ENCODE measurements around the gene GTF2A1L.
"Not testable (repeated sequence)": the region's sequence is repeated elsewhere in the genome, so short reads cannot be mapped to it uniquely, and the experiment has no call there.

The GTF2A1L gene

DNA sequence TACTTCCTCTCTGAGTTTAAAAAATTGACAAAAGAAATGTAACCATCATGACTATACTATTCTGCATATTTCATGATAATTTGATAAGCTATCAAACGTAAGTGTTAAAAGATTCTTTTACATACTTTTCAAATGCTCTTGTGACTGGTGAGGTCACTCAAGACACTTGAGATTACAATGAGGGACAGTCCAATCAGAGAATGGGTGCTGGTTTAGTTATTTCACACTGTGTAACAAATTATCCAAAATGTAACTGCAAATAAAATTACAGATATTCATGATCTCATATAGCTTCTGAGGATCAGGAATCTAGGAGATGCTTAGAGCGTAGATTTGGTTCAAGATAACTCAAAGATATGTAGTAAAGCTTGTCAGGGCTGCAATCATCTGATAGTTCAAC, 4.4 kb upstream of the GTF2A1L start:
- DNase-seq (ENCODE audit: low spot score): no peak

DNA sequence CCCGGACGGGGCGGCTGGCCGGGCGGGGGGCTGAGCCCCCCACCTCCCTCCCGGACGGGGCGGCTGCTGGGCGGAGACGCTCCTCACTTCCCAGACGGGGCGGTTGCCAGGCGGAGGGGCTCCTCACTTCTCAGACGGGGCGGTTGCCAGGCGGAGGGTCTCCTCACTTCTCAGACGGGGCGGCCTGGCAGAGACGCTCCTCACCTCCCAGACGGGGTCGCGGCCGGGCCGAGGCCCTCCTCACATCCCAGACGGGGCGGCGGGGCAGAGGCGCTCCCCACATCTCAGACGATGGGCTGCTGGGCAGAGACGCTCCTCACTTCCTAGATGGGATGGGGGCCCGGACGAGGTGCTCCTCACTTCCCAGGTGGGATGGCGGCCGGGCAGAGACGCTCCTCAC, 3.1 kb upstream of the GTF2A1L start:
- not testable (repeated sequence) for DNase-seq (ENCODE audit: low spot score)

DNA sequence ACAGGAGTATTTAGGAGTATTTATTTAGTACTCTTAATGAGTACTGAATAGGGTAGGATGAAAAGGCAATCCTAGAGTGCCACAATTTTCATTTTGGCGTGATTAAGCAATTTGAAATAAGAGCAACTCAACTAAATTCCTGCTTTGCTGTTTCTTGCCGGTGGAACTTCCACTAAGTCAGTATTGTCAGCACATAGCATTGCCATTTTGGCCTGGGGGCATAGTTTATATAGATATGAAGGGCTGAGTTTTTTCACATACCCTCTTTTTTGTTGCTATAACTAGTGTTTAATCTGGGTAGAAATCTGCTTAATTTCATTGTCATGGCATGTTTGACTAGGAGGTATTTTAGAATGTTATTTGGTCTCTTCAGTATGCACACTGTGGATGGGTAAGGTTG, 1.9 kb downstream of the GTF2A1L start:
- DNase-seq (ENCODE audit: low spot score): no peak

DNA sequence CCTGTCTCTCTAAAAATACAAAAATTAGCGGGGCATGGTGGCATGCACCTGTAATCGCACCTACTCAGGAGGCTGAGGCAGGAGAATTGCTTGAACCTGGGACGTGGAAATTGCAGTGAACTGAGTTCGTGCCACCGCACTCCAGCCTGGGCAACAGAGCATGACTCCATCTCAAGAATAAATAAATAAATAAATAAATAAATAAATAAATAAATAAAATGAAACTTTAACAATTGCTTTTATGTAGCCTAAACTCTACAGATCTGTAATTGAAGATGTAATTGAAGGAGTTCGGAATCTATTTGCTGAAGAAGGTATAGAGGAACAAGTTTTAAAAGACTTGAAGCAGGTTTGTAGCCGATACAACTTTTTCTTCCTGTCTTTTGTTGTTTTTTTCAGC, 2.9 kb downstream of the GTF2A1L start:
- no peak for DNase-seq (ENCODE audit: low spot score)

DNA sequence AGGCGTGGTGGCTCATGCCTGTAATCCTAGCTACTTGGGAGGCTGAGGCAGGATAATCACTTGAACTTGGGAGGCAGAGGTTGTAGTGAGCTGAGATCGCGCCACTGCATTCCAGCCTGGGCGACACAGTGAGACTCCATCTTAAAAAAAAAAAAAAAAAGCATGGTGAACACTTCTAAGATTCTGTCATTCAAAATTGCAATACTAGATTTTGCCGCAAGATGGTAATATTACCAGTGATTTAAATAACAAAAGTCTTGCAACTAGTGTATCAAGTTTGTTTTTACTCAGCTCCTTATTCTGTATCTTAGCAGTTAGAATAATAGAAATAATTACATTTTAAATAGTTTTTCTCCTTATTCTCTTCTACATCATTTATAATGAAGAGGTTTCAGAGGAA, 5.0 kb downstream of the GTF2A1L start:
- DNase-seq (ENCODE audit: low spot score): not testable (repeated sequence)

DNA sequence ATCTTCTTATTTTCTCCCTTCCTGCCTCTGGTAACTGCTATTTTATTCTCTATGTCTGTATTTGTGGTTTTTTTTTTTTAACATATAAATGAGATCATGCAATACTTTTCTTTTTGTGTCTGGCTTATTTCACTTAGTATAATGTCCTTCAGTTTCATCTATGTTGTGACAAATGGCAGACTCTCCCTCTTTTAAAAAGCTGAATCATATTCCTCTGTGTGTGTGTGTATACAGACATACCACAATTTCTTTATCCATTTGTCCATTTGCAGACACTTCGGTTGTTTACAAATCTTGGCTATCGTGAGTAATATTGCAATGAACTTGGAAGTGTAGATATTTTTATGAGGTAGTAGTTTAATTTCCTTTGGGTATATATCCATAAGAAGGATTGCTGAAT, 7.0 kb downstream of the GTF2A1L start:
- no peak for DNase-seq (ENCODE audit: low spot score)

DNA sequence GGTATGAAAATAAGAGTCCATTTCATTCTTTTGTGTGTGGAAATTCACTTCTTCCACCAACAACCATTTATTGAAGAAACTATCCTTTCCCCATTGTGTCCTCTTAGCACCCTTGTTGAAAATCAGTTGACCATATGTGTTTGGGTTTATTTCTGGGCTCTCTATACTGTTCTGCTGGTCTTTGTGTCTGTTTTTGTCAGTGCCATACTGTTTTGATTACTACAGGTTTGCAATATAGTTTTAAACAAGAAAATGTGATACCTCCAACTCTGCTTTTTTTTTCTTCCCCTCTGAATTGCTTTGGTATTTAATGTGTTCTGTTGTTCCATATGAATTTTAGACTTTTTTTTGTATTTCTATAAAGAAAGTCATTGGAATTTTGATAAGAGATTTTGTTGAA, 8.4 kb downstream of the GTF2A1L start:
- no peak for DNase-seq (ENCODE audit: low spot score)

DNA sequence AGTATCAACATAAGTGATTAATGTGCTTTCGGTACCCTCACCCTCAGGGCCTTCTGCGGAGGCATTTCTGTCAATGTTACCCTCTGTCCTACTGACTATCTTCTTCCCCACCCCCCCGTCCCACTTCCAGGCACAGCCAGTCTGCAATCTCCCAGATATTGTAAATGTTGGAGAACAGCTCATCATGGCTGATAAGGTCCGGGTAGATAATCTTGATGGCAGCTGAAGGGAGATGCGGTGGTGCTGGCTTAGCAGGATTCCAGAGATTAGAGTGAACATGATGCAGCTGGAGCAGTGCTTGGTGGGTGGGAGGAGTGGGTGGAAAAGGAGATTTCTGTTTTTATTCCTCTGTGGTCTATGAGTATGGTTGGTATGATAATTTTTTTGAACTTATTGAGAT, 15.5 kb downstream of the GTF2A1L start:
- no peak for DNase-seq (ENCODE audit: low spot score)

DNA sequence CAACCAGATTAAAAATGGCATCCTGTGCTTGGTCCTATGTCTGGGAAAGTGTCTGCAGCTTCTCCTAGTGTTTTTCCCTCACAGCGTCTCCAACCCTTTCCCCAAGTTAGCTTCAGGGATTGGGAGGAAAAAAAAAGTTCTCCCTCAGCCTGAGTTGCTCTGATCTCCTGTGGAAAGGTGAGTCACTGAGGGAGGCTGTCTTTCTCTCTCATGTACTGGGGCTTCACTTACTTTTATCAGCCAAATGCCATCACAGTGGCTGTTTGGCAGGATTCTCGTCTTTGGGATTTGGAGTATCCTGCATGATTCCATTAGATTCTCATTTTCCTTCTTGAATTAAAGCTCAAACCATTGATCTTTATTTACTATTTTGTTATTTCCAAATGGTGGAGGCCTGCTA, 18.1 kb downstream of the GTF2A1L start:
- no peak for DNase-seq (ENCODE audit: low spot score)

DNA sequence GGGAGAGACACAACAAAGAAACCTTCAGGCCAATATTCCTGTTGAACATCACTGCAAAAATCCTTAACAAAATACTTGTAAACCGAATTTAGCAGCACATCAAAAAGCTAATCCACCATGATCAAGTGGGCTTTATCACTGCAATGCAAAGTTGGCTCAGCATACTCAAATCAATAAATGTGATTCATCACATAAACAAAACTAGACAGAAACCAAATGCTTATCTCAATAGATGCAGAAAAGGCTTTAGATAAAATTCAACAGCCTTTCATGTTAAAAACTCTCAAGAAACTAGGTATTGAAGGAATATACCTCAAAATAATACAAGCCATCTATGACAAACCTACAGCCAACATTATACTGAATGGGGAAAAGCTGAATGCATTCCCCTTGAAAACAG, 20.6 kb downstream of the GTF2A1L start:
- no peak for DNase-seq (ENCODE audit: low spot score)

DNA sequence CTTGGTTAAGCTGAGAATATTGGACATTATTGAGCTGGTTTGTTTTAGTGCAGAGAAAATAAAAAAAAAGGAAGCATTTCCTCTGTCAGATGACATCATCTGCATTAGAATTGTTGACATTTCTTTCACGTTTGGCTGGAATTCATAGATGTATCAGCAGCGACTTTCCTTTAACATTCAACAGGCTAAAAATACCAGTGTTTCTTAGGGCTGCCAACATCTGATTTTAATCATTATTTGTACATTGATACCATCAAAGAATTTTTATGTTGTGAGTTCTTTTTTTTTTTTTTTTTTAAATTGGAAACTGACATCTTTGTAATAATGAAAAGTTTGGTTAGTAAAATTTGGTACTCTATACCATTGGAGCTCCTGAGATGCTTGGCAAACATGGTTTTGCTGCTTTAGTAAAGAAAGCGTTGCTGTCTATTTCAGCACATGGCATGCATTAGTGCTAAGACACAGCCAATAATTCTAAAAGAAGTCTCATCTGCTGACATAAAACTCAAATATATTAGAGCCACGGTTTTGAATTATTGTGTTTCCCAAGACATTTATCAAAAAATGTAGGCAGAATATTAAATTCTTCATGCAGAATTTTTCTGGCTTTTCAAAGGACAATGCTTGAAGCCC, 33.6 kb downstream of the GTF2A1L start:
- no peak for DNase-seq (ENCODE audit: low spot score)

DNA sequence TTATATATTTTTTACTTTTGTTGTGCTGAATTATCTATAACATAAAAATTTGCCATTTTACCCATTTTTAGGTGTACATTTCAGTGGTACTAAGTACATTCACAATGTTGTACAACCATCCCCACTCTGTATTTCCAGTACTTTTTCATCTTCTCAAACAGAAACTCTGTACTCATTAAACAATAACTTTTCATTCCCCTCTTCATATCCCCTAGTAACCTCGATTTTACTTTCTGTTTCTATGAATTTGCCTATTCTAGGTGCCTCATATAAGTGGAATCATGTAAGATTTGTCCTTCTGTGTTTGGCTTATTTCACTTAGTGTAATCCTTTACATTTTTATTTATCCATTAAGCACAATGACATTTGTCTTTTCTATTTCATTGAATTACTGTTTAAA, 51.3 kb downstream of the GTF2A1L start:
- no peak for DNase-seq (ENCODE audit: low spot score)

DNA sequence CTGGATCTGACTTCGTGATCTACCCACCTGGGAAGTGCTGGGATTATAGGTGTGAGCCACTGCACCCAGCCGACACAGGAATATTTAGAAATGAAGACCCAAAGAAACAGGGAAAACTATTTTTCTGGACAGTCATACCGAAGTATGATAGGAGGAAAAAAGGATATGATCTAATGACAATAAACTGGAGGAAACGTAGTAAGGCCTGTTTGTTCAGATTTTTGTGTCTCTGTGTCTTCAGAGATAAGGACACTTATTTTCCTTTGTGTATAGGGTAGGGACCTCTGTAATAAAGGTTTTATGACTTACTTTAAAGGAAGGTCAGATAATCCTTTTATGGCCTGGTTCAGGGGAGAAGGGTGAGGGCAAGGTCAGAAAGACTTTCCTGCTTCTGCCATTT, 55.9 kb downstream of the GTF2A1L start:
- no peak for DNase-seq (ENCODE audit: low spot score)

DNA sequence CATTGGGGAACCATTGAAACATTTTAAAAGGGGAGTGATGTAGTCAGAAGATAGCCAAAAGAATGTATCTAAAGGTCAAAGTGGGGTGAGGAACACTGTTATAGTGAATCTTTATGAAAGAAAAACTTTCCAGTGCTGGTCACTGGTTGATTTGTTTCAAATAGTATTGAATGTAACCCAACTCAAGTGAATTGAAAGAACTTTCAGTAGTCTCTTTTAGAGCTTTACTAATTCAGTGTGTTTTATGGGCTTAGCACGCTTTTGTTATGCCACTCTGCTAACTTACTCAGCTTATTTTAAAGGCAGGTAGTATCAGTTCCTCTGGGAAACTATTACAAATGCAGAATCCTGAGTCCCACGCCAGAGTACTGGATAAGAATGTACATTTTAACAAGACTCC, 57.3 kb downstream of the GTF2A1L start:
- DNase-seq (ENCODE audit: low spot score): no peak

DNA sequence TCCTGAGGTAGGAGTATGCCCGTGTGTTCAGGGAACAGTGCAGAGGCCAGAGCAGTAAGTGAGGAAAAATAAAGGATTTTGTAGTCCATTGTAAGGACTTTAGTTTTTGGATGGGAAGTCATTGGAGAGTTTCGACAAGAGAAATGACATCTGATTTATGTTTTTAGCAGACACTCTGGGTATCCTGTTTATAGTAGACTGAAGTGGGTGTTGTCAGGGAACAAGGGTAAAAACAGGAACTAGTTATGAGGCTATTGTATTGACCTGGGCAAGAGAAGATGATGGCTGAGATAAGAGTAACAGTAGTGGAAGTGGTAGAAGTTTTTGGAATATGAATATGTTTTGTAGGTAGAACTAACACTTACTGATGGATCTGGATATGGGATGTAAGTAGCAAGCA, 59.8 kb downstream of the GTF2A1L start:
- no peak for DNase-seq (ENCODE audit: low spot score)

DNA sequence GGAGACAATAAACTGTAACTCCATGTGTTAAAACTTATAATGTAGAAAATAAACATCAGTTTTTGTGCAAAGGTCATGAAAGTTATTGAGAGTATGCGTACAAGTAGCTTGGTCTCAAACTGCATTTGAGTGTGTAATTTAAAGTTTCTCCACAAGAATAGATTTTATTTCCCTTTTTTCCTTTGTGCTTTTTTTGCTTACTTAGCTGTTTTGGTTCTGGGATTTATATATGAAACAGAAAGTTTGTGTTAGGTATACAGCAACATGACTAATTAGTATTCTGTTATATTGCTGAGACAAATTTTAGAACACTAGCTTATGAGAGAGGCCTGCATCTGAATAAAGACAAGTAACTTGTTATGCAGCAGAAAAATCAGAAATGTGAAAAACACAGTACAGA, 67.5 kb downstream of the GTF2A1L start:
- DNase-seq (ENCODE audit: low spot score): no peak

DNA sequence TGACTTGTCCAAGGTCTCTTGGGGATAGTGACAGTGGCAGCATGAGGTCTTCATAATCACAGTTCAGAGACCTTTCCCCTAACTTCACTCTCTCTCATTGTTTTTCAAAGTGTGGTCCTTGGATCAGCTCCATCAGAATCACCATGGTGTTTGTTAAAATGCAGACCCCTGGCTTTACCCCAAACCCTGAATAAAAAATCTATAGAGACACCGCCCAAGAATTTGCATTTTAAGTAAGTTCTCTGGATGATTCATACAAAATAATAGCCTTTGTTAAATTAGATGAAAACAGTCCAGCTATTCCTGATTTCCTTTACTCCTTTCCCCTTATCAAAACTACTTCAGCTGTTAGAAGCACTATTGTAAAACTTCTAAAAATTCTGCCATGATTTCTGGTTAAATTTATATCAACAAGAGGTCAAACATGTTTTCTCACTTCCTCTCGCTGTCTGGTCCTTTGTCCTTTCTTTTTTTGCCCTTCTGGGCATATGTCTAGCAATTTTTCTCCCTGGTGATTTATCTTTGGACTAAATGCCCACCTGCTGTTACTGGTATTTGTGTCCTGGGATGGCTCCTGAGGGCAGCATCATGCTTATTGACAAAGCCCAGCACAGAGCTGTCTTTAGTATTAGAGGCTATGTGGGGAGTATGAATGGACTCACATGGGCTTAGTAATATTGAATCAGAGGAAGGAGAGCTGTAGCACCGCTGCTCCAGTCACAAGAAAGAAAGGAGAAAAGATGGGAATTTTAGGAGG, 74.5 kb downstream of the GTF2A1L start:
- DNase-seq (ENCODE audit: low spot score): no peak

DNA sequence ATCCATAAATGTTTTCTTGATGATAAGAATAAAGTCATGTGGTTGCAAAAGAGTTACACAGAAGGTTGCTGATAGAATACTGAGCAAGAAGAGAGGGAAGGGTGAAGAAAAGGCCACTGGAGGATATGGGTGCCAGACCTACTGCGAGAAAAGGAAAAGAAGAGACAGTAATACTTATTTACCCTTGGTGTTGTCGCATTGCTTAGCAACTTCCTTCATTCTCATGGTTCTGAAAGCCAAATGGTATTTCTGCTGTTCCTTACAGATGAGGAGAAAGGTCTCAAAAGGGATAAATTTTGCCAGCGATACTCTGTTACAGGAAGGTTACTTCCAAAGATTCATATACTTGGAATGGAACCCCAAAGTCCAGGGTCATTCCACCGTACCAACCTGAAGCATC, 75.4 kb downstream of the GTF2A1L start:
- DNase-seq (ENCODE audit: low spot score): no peak

DNA sequence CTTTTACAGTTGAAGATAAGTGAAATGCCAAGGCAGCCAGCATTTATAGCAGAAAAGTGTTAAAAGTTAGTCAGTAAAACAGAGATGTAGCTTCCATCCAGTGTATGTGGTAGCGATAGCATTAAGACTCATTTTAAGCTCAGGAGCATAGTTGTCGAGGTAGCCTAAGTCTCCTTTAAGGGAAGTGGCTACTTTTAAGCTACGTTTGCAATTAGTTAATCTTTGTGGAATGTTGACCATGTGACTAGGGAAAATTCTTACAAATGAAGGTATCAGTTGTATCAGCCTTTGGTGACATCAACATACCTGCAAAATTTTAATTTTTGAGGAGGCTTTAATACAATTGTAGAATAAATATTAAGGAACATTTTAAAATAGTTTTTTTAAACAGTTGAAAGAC, 76.0 kb downstream of the GTF2A1L start:
- DNase-seq (ENCODE audit: low spot score): no peak

DNA sequence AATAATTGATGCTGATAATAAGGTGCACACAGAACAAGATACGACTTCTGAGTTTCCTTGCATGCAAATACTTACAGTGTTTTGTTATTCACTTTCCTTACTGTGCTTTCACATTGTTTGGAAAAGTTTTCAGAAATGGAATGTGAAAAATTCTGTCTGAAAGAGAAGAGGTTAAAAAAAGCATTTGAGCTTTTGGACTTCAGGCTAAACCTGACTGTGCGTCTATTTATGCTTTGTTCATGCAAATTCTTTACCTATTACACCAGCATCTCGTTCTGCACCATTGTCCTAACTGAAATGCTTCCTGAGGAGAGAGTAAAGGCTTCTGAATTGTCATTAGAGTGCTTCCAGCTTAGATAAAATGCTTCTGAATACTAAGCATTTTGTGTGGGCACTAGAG, 76.5 kb downstream of the GTF2A1L start:
- no peak for DNase-seq (ENCODE audit: low spot score)

DNA sequence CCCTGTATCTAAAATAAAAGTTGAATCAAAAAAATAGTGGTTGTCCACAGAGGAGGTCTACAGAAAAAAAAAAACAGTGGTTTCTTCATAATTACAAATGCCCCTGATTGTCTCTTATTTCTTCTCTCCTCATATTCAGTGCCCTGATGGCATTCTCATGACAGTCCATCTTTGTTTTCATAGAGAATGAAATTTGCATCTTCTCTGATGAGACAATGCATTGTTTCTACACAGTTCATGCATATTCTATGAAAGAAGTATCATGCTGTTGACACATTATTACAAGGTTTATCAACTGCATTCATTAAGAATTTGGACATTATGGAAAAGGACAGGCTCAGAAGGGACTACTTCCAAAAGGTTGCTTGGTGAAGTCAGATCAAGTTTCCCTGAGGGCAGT, 78.3 kb downstream of the GTF2A1L start:
- no peak for DNase-seq (ENCODE audit: low spot score)

DNA sequence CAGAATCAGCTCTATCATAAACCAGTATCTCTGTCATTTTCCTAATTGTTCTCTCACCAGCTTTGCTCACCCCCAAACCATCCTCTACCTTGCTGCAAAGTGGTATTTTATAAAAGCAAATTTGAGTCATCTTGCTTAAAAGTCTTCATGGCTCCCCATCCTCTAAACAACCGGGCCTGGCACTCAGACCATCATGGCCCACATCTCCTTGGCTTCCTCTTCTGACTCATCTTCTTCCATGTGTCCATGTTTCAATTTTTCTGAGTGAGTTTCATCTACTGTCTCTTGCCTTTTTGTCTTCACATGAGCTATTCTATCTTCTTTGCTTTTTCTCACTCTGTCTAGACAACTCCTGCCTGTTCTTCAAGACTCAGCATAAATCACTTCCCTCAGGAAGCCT, 79.2 kb downstream of the GTF2A1L start:
- DNase-seq (ENCODE audit: low spot score): no peak

DNA sequence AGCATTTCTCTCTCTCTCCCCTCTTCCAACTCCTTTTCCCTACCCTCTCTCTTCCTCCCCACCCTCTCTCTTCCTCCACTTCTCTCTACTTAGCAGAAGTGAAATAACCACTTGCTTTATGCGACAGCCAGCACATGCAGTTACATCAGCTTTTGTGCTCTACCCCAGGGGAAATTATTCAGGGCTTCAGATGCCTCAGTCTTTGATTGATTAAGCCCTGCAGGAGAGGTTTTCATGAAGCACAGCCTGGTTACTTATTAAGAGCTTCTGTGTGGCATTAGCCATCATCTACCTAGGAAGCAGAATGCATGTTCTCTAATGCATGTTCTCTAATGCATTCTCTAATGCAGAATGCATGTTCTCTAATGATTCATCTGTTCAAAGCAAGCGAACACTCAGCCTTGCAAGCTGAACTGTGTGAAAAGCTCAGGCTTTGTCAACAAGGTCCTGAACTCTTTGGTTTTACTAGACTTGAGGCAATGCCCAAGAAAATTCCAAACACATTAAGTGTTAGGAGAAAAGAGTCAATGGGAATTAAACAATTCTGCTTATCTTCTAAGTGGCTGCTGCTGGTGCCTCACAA, 81.8 kb downstream of the GTF2A1L start:
- DNase-seq (ENCODE audit: low spot score): no peak

DNA sequence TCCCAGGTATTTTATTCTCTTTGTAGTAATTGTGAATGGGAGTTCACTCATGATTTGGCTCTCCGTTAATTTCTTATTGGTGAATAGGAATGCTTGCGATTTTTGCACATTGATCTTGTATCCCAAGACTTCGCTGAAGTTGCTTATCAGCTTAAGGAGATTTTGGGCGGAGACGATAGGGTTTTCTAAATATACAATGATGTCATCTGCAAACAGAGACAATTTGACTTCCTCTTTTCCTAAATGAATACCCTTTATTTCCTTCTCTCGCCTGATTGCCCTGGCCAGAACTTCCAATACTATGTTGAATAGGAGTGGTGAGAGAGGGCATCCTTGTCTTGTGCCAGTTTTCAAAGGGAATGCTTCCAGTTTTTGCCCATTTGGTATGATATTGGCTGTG, 86.0 kb downstream of the GTF2A1L start:
- DNase-seq (ENCODE audit: low spot score): not testable (repeated sequence)

Data from CD4-positive, alpha-beta T cell treated with Interleukin-2 at 100 ng/mL for 4 hours (primary cell).